ENCODE results near the gene PRDM11. TPM values are rescaled to one million over a fixed set of nuclear protein-coding genes. Genes with fewer than 3 reads are reported as not detected.

PRDM11 gene
- polyA plus RNA-seq, 3 donors: 2.8 to 7.5 (median 4.0) TPM

GRCh38 chr11:45216901-45217300 lies 70.5 kb downstream of the PRDM11 start:
- WGBS, 3 donors: 73 to 89% (median 73%) methylated on average over 2 of the region's 2 CpGs
- H3K27ac ChIP-seq (ENCODE audit: low read depth, low read length): no peak overlapping the region

- H3K27ac ChIP-seq (ENCODE audit: low read depth, low read length): no peak overlapping the region
- WGBS, 3 donors: 86 to 92% (median 90%) methylated on average over 2 of the region's 2 CpGs
These were observed 71.6 kb downstream of the PRDM11 start for GRCh38 chr11:45217991-45218390.

DNA sequence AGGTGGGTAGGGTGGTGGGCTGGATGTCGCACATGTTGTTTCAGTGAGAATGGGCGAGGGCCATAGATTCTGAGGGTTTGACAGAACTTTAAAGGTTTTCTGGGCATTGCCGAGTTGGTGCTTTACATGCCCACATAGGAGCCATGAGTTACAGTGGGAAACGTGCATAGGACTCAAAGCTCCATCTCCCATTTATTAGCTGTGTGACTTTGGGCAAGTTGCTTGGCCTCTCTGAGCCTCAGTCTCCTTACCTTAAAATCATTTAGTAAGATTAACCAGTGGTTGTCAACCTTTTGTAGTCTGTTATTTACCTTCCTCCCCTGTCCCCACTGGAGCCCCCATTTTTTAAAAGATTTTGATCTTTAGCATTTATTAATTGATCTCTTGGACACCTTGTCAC lies 72.3 kb downstream of the PRDM11 start:
- 88 to 95% (median 94%) methylated on average over 4 of the region's 4 CpGs for WGBS, 3 donors
- H3K27ac ChIP-seq (ENCODE audit: low read depth, low read length): no peak overlapping the region

DNA sequence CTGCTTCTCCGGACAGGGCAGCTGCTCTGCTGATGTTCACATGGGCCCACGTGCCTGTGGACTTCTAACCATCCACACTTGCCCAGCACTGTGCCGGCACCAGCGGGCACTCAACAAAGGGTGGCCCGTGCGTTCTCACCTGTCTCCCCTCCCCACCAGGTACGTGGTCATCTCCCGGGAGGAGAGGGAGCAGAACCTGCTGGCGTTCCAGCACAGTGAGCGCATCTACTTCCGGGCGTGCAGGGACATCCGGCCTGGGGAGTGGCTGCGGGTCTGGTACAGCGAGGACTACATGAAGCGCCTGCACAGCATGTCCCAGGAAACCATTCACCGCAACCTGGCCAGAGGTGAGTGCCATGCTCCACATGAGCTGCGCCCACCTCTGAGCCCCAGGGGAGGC lies 73.0 kb downstream of the PRDM11 start:
- H3K27ac ChIP-seq (ENCODE audit: low read depth, low read length): no peak overlapping the region
- WGBS, 3 donors: 96% methylated on average over 18 of the region's 18 CpGs

GRCh38 chr11:45223496-45223895 lies 77.1 kb downstream of the PRDM11 start:
- H3K27ac ChIP-seq (ENCODE audit: low read depth, low read length): no peak overlapping the region
- WGBS, 3 donors: 96 to 97% (median 97%) methylated on average over 5 of the region's 5 CpGs

DNA sequence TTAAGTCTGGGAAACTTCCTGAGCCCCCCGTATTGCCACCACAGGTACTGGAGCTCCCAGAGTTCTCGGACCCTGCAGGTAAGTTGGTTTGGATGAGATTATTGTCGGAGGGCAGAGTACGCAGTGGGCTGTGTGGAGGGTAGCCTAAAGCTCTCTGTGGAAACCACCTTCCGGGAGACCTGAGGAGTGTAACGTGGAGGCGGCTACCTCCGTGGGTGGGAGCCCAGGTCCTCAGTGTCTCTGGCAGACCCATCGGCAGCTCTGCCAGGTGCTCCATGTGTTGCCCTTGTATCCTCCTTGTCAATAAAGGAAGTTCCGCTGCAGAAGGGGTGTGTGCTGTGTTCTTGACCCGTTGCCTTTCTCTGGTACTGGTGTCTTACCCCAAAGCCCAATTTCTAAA lies 78.3 kb downstream of the PRDM11 start:
- WGBS, 3 donors: 92 to 98% (median 96%) methylated on average over 11 of the region's 11 CpGs

GRCh38 chr11:45225277-45225676 lies 78.8 kb downstream of the PRDM11 start:
- WGBS, 3 donors: 89 to 100% (median 95%) methylated on average over 1 of the region's 1 CpG
- no peak overlapping the region for H3K27ac ChIP-seq (ENCODE audit: low read depth, low read length)

More for the DNA sequence above, 78.3 kb downstream of the PRDM11 start:
- no peak overlapping the region for H3K27ac ChIP-seq (ENCODE audit: low read depth, low read length)

GRCh38 chr11:45225961-45226871 lies 79.8 kb downstream of the PRDM11 start:
- H3K27ac ChIP-seq (ENCODE audit: low read depth, low read length): no peak overlapping the region
- 97% methylated on average over 39 of the region's 39 CpGs for WGBS, 3 donors

DNA sequence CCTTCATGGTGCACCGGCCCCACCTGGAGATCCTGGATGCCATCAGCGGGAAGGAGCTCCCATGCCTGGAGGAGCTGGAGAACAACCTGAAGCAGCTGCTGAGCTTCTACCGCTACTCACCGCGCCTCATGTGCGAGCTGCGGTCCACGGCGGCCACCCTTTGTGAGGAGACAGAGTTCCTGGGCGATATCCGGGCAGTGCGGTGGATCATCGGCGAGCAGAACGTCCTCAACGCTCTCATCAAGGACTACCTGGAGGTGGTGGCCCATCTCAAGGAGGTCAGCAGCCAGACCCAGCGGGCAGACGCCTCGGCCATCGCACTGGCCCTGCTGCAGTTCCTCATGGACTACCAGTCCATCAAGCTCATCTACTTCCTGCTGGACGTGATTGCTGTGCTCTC lies 80.5 kb downstream of the PRDM11 start:
- WGBS, 3 donors: 96 to 99% (median 98%) methylated on average over 21 of the region's 21 CpGs
- no peak overlapping the region for H3K27ac ChIP-seq (ENCODE audit: low read depth, low read length)

- no peak overlapping the region for H3K27ac ChIP-seq (ENCODE audit: low read depth, low read length)
- WGBS, 3 donors: 95 to 97% (median 97%) methylated on average over 19 of the region's 19 CpGs
These were observed 81.4 kb downstream of the PRDM11 start for GRCh38 chr11:45227836-45228235.

DNA sequence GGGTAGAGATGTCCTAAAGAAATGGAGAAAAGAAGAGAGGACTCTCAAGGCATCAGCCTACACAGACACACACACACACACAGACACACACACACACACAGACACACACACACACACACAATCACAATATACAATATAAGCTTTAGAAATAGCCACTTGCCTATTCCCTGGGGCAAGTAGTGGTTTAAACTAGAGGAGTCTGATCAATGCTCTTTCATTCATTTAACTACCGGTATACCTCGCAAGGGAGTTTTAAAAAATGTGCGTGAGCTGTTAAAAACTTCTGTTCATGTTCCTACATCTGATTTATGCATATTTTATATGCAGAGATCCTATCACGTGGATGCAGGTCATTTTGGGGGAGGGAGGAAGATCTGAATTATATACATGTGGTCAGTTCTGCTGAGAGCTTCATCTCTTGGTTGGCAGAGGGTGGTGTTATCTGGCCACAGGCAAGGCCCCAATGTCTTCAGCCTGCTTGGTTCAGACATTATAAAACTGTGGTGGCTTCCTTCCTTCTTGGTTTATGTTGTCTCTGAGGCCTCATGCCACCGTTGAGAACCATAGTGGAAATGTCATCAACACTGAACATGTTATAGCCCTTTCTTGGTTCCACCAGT lies 83.1 kb downstream of the PRDM11 start:
- no peak overlapping the region for H3K27ac ChIP-seq (ENCODE audit: low read depth, low read length)

GRCh38 chr11:45232341-45233080 lies 86.1 kb downstream of the PRDM11 start:
- no peak overlapping the region for H3K27ac ChIP-seq (ENCODE audit: low read depth, low read length)
- WGBS, 3 donors: 85 to 89% (median 85%) methylated on average over 5 of the region's 5 CpGs

More for the DNA sequence above, 83.1 kb downstream of the PRDM11 start:
- WGBS, 3 donors: 83 to 86% (median 85%) methylated on average over 5 of the region's 5 CpGs

- WGBS, 3 donors: 62 to 63% (median 63%) methylated on average over 16 to 17 of the region's 17 CpGs
- H3K27ac ChIP-seq (ENCODE audit: low read depth, low read length): no peak overlapping the region
These were observed 86.8 kb downstream of the PRDM11 start for GRCh38 chr11:45233121-45233803.

GRCh38 chr11:45233804-45234170 lies 87.3 kb downstream of the PRDM11 start:
- WGBS, 3 donors: 71 to 79% (median 73%) methylated on average over 14 of the region's 14 CpGs
- H3K27ac ChIP-seq (ENCODE audit: low read depth, low read length): no peak overlapping the region

GRCh38 chr11:45234306-45235006 lies 88.0 kb downstream of the PRDM11 start:
- H3K27ac ChIP-seq (ENCODE audit: low read depth, low read length): no peak overlapping the region
- 94 to 95% (median 95%) methylated on average over 15 of the region's 15 CpGs for WGBS, 3 donors

- H3K27ac ChIP-seq (ENCODE audit: low read depth, low read length): no peak overlapping the region
- 42 to 53% (median 44%) methylated on average over 4 of the region's 4 CpGs for WGBS, 3 donors
These were observed 91.4 kb downstream of the PRDM11 start for GRCh38 chr11:45237711-45238315.

- no peak overlapping the region for H3K27ac ChIP-seq (ENCODE audit: low read depth, low read length)
- whole genome bisulfite sequencing, 3 donors: 64 to 81% (median 66%) methylated on average over 3 of the region's 3 CpGs
These were observed 92.3 kb downstream of the PRDM11 start for GRCh38 chr11:45238724-45239123.

GRCh38 chr11:45239733-45240132 lies 93.3 kb downstream of the PRDM11 start:
- WGBS, 3 donors: 100% methylated on average over 1 of the region's 1 CpG
- H3K27ac ChIP-seq (ENCODE audit: low read depth, low read length): no peak overlapping the region

All from adipose tissue (tissue), 3 donors.